K562 (cell line): ENCODE data around the gene LPIN1.

Experiments used
- BHLHE40 ChIP-seq: IDR thresholded peaks from 2 replicates; pipeline ENCODE4 v1.6.1; 2011; ENCODE audit warnings: low read length, improper control_type of control experiment
- BRCA1 ChIP-seq, 2 experiments: fragments of 450-650 bp in 1 of 2; sonication (generic) in 1 of 2; formaldehyde crosslinking in 1 of 2; IDR thresholded peaks; 2 replicates each; pipeline versions ENCODE4 v1.5.0 to v1.6.1; 2017 to 2020; ENCODE audit warnings: mild to moderate bottlenecking in 1 of 2, missing genetic modification reagents in 1 of 2
- BRD4 ChIP-seq: fragments of 200-600 bp; sonication (generic); IDR thresholded peaks from 2 replicates; pipeline ENCODE4 v1.6.1; 2017; ENCODE audit warnings: inconsistent platforms
- CBX5 ChIP-seq: IDR thresholded peaks from 2 replicates; pipeline ENCODE4 v1.6.1; 2014; ENCODE audit warnings: low read depth, borderline replicate concordance
- CTCF ChIP-seq, 3 experiments: IDR thresholded peaks in 2 of 3; conservative IDR thresholded peaks in 1 of 3; 2 replicates each; pipeline ENCODE4 v1.5.1; 2011 to 2012; ENCODE audit warnings: low read length in 3 of 3, mild to moderate bottlenecking in 3 of 3, control low read depth in 2 of 3, improper control_type of control experiment in 1 of 3, inconsistent platforms in 1 of 3, low read depth in 1 of 3, mixed read lengths in 1 of 3, moderate library complexity in 1 of 3; ENCODE audit not compliant: insufficient read depth in 2 of 3
- E2F4 ChIP-seq: sonication (generic); formaldehyde crosslinking; IDR thresholded peaks from 2 replicates; pipeline ENCODE4 v1.8.0; 2022; ENCODE audit warnings: mild to moderate bottlenecking, low read depth, missing genetic modification reagents
- KDM2B ChIP-seq: fragments of 250-450 bp; sonication (Bioruptor Pico); IDR thresholded peaks from 2 replicates; pipeline ENCODE4 v1.8.0; 2021; ENCODE audit warnings: mild to moderate bottlenecking, moderate library complexity
- NR2C2 ChIP-seq, 2 experiments: fragments of 200-800 bp in 1 of 2; sonication (Bioruptor generic) in 1 of 2; sonication (generic) in 1 of 2; formaldehyde crosslinking in 1 of 2; IDR thresholded peaks; 2 replicates each; pipeline versions ENCODE4 v1.6.1 to v1.8.0; 2016 to 2022; ENCODE audit warnings: mild to moderate bottlenecking in 1 of 2, missing compliant biosample characterization in 1 of 2, missing genetic modification characterization in 1 of 2, missing genetic modification reagents in 1 of 2
- POLR2A ChIP-seq: fragments of 450-650 bp; conservative IDR thresholded peaks from 2 replicates; pipeline ENCODE4 v1.6.1; 2016
- POLR2AphosphoS5 ChIP-seq: IDR thresholded peaks from 2 replicates; pipeline ENCODE4 v1.6.1; 2011; ENCODE audit warnings: mild to moderate bottlenecking, low read depth, low read length, moderate library complexity; ENCODE audit not compliant: control insufficient read depth, insufficient read depth
- ZFPM2 ChIP-seq: fragments of 250-450 bp; sonication (Bioruptor Pico); IDR thresholded peaks from 2 replicates; pipeline ENCODE4 v1.5.1; 2022; ENCODE audit warnings: mild to moderate bottlenecking
- ZKSCAN8 ChIP-seq: fragments of 200-800 bp; sonication (Bioruptor generic); IDR thresholded peaks from 2 replicates; pipeline ENCODE4 v1.6.1; 2016; ENCODE audit warnings: missing genetic modification characterization, missing compliant biosample characterization
- TF ChIP-seq, protein P1 (sequence below), 2 experiments: fragments of 450-650 bp; IDR thresholded peaks; 2 replicates each; pipeline ENCODE4 v1.6.1; 2016
- TF ChIP-seq, protein P2 (sequence below), 2 experiments: IDR thresholded peaks; 2 replicates each; pipeline ENCODE4 v1.6.1; 2011; ENCODE audit warnings: borderline replicate concordance in 1 of 2, control low read depth in 1 of 2, low read depth in 1 of 2, low read length in 1 of 2, mild to moderate bottlenecking in 1 of 2, mixed read lengths in 1 of 2, moderate library complexity in 1 of 2; ENCODE audit not compliant: insufficient read depth in 1 of 2, insufficient read length in 1 of 2, poor library complexity in 1 of 2, severe bottlenecking in 1 of 2; ENCODE audit errors: extremely low read depth in 1 of 2

GRCh38 chr2:11724151-11724550 lies 22.3 kb upstream of the LPIN1 start:
- TF ChIP-seq KDM2B (CRISPR knock-in tag) (no peak), CBX5 (no peak), BHLHE40 (no peak), E2F4 (no peak), ZKSCAN8 (CRISPR knock-in tag) (no peak), POLR2A (no peak), CTCF (IDR thresholded peaks at IDR 0.05 in 2 of 3, conservative IDR thresholded peaks at IDR 0.05 in 1 of 3; ENCODE audit: insufficient read depth in 2 of 3, low read depth in 1 of 3, low read length in 3 of 3) (no peak), ZFPM2 (CRISPR knock-in tag) (no peak), BRD4 (no peak), BRCA1 (IDR thresholded peaks at IDR 0.05) (no peak), BRCA1 (CRISPR knock-in tag; IDR thresholded peaks at IDR 0.05) (no peak), POLR2AphosphoS5 (no peak), NR2C2 (CRISPR knock-in tag; IDR thresholded peaks at IDR 0.05) (no peak), NR2C2 (tag; IDR thresholded peaks at IDR 0.05) (no peak)
- TF ChIP-seq, protein P1, sequence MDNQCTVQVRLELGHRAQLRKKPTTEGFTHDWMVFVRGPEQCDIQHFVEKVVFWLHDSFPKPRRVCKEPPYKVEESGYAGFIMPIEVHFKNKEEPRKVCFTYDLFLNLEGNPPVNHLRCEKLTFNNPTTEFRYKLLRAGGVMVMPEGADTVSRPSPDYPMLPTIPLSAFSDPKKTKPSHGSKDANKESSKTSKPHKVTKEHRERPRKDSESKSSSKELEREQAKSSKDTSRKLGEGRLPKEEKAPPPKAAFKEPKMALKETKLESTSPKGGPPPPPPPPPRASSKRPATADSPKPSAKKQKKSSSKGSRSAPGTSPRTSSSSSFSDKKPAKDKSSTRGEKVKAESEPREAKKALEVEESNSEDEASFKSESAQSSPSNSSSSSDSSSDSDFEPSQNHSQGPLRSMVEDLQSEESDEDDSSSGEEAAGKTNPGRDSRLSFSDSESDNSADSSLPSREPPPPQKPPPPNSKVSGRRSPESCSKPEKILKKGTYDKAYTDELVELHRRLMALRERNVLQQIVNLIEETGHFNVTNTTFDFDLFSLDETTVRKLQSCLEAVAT (IDR thresholded peaks at IDR 0.05): no peak
- TF ChIP-seq, protein P2, sequence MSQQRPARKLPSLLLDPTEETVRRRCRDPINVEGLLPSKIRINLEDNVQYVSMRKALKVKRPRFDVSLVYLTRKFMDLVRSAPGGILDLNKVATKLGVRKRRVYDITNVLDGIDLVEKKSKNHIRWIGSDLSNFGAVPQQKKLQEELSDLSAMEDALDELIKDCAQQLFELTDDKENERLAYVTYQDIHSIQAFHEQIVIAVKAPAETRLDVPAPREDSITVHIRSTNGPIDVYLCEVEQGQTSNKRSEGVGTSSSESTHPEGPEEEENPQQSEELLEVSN (IDR thresholded peaks at IDR 0.05; ENCODE audit: borderline replicate concordance in 1 of 2, extremely low read depth in 1 of 2, insufficient read depth in 1 of 2, insufficient read length in 1 of 2, low read depth in 1 of 2, low read length in 1 of 2, poor library complexity in 1 of 2, severe bottlenecking in 1 of 2): no peak
